Upper lobe of right lung (tissue), 1 donor: ENCODE data around the gene ZCRB1. TPM values are rescaled to one million over a fixed set of nuclear protein-coding genes. Genes with fewer than 3 reads are reported as not detected.

Experiments
- ATAC-seq: fragments of 200-7000 bp; cut with Tn5 transposase; one replicate; pipeline ENCODE4 v1.9.1; 2020; ENCODE audit warnings: mild to moderate bottlenecking, moderate library complexity
- DNase-seq: peaks from one replicate; pipeline ENCODE4 v3.0.0-alpha.2; 2020
- H3K27ac ChIP-seq: fragments of 200-600 bp; one replicate; pipeline ENCODE4 v1.8.0; 2022
- H3K27me3 ChIP-seq: fragments of 200-600 bp; one replicate; pipeline ENCODE4 v1.8.0; 2022; ENCODE audit warnings: mild to moderate bottlenecking
- H3K36me3 ChIP-seq: fragments of 200-600 bp; one replicate; pipeline ENCODE4 v1.8.0; 2022
- H3K4me1 ChIP-seq: fragments of 200-600 bp; one replicate; pipeline ENCODE4 v1.8.0; 2022
- H3K4me3 ChIP-seq: fragments of 200-600 bp; one replicate; pipeline ENCODE4 v1.8.0; 2022; ENCODE audit warnings: mild to moderate bottlenecking
- H3K9me3 ChIP-seq: fragments of 200-600 bp; one replicate; pipeline ENCODE4 v1.8.0; 2022
- intact Hi-C: fragments of 100-400 bp; cut with DNase I; formaldehyde crosslinking; loops from one replicate; pipeline ENCODE4 v1.11.0; 2022
- microRNA-seq: library from miRNA; unstranded; fragments of <30 nt; microRNA quantifications from one replicate; pipeline ENCODE4 v1.2.0, GENCODE V29; 2020; ENCODE audit warnings: borderline microRNAs expressed
- total RNA-seq: library from RNA; stranded (reverse); fragmentation: NEBNext Ultra II Directional; extraction: Animal tissue kit (Norgen Biotek cat#: 25700); gene quantifications from one replicate; pipeline ENCODE4 v1.2.1, GENCODE V29; 2021
- TF ChIP-seq, protein P1 (sequence below): fragments of 200-600 bp; IDR thresholded peaks from one replicate; pipeline ENCODE4 v1.8.0; 2022; ENCODE audit warnings: antibody characterized with exemption
- donor health status: DM: no; HTN: yes; CAD: no; lungs with severe emphysema.

Gene ZCRB1
- total RNA-seq, 1 donor from 2014 or later, result 36.2 TPM

DNA sequence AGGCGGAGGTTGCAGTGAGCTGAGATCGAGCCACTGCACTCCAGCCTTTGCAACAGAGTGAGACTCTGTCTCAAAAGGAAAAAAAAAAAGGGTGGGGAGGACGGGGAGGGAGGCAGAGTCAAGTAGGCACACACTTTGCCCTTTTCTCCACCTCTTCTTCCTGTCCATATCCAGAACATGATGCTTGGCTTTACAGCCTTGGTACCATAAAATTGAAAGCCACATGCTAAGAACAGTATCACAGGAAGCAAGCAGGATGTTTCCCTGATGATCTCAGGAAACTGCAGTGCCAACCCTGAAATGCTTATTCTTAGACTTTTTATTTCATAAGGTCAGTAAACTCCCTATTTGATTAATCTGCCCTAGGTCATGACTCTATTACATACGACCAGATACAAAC lies 55.3 kb downstream of the ZCRB1 start:
- Histone ChIP-seq H3K27ac (no peak overlapping the region), H3K36me3 (no peaks in the 10 kb centered on the region), H3K9me3 (no peaks in the 10 kb centered on the region), H3K4me3 (no peak overlapping the region), H3K27me3 (no peaks in the 10 kb centered on the region), H3K4me1 (no peaks in the 10 kb centered on the region)
- ATAC-seq (no peak), DNase-seq (no peak)
- intact Hi-C loops, result no loop called here
- TF ChIP-seq, protein P1, sequence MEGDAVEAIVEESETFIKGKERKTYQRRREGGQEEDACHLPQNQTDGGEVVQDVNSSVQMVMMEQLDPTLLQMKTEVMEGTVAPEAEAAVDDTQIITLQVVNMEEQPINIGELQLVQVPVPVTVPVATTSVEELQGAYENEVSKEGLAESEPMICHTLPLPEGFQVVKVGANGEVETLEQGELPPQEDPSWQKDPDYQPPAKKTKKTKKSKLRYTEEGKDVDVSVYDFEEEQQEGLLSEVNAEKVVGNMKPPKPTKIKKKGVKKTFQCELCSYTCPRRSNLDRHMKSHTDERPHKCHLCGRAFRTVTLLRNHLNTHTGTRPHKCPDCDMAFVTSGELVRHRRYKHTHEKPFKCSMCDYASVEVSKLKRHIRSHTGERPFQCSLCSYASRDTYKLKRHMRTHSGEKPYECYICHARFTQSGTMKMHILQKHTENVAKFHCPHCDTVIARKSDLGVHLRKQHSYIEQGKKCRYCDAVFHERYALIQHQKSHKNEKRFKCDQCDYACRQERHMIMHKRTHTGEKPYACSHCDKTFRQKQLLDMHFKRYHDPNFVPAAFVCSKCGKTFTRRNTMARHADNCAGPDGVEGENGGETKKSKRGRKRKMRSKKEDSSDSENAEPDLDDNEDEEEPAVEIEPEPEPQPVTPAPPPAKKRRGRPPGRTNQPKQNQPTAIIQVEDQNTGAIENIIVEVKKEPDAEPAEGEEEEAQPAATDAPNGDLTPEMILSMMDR, result no peak

DNA sequence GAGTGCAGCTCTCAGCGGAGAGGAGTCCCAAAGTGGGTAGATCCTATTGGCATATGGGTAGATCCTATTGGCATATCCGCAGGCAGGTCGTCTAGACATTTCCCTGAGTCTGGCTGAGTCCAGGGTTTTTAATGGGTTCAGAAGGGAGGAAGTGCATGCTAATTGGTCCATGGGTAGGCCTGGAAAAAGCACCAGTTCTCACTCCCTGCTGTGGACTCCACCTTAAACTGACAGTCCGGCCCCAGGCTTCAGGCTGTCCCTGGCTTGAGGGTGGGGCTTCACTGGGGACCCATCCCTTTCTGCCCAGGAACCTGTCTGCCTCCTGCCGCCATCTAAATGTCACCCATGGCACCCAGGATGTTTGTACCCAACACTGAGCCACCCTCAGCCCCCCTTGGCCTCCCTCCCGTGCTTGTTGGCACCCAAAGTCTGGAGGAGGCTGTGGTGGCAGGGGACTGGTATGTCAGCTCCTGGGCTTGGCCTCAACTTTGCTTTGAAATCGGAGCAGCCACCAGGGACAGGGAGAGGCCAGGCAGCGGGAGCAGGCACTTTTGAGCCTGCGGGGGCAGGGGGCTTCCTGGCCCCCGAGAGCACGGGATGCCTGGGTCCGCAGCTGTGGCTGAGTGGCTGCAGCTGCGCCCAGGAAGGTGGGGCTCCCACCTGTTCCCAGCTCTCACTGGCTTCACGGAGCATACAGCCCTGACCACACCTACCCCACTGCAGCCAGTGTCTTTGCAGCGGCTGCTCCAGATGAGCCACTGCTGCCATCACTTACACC lies 58.3 kb downstream of the ZCRB1 start:
- Histone ChIP-seq H3K27me3 (no peaks in the 10 kb centered on the region), H3K27ac (no peak overlapping the region), H3K9me3 (no peaks in the 10 kb centered on the region), H3K4me1 (no peaks in the 10 kb centered on the region), H3K36me3 (no peaks in the 10 kb centered on the region), H3K4me3 (no peak overlapping the region)
- TF ChIP-seq, protein P1, result no peak
- ATAC-seq, result no peak
- intact Hi-C loops, result no loop called here
- no peak for DNase-seq

DNA sequence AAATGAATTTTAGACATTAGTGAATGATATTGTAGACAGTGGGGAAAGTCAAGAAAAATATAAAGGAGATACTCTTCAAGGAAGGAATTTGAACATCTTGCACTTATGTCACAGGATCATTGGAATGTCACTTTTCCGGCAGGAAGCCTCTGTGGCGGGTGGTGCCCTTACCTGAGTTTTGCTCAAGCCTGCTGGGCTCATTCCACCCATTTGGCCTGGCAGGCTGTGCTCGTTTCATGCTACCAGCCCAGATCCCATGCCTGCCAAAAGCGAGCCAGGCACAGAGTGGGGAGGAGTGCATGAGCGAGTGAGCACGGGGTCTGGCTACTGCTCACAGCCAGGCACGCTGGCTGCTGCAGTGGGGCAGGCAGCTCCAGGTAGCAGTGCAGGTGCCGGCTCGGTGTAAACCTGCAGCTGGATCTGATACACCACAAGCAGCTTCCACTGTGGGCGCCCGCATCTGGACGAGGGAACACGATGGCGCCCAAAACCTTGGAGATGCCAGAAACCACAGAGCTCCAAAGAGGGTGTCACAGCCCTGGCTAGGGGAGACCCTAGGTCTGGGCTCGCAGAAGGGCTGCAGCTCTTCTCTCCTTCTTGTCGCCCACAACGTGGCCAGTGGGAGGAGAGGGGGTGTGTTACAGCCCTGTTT lies 59.2 kb downstream of the ZCRB1 start:
- no peak overlapping the region for H3K4me3 ChIP-seq
- intact Hi-C loops, result no loop called here
- H3K27me3 ChIP-seq, result no peaks in the 10 kb centered on the region
- no peaks in the 10 kb centered on the region for H3K36me3 ChIP-seq
- no peak overlapping the region for H3K27ac ChIP-seq
- no peak for DNase-seq
- H3K9me3 ChIP-seq, result no peaks in the 10 kb centered on the region
- ATAC-seq, result peak; percentile 16
- H3K4me1 ChIP-seq, result no peaks in the 10 kb centered on the region
- TF ChIP-seq, protein P1, result no peak

DNA sequence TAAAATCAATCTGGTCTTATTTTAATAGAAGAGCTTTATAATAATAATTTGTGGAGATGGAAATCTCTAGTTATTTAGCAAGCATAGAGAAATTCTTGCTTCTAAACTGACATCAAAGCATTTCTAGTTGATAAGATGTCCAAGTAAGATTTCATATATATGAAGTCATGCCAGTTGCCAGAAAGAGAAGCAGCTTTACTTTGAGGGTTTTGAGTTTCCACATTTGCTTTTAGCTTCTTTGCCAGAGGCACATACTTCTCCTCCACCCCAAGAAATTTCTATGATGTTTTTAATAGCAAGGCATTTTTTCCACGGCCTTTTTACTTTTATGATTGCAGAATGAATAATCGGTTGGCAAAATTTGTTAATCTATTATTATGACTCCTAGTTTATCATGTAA lies 63.6 kb downstream of the ZCRB1 start:
- TF ChIP-seq, protein P1, result no peak
- H3K9me3 ChIP-seq, result no peaks in the 10 kb centered on the region
- H3K36me3 ChIP-seq, result no peaks in the 10 kb centered on the region
- no peaks in the 10 kb centered on the region for H3K27me3 ChIP-seq
- DNase-seq (no peak), ATAC-seq (no peak)
- intact Hi-C loops, result no loop called here
- no peak overlapping the region for H3K4me3 ChIP-seq
- H3K27ac ChIP-seq, result no peak overlapping the region
- no peaks in the 10 kb centered on the region for H3K4me1 ChIP-seq

Small RNAs within 50 kb of the gene (microRNA-seq; reads per million reads assigned to microRNA genes)
- gene MIR7851, result not detected

Other genes starting within 250 kb of the ZCRB1 start
- gene GXYLT1, start 181.2 kb downstream of the ZCRB1 start, total RNA-seq, result 15.7 TPM
- gene YAF2, start 87.8 kb downstream of the ZCRB1 start, total RNA-seq, result 28.0 TPM
- gene PPHLN1, start 73 bp upstream of the ZCRB1 start, total RNA-seq, result 41.8 TPM